ENCODE measurements around the gene SRRM3. TPM values are rescaled to one million over a fixed set of nuclear protein-coding genes. Genes with fewer than 3 reads are reported as not detected.

SRRM3 gene
- total and polyA plus RNA-seq, 2 experiments from 2014 or later: 8.6 to 13.8 TPM

- TF ChIP-seq STAT1 (IDR thresholded peaks at IDR 0.05; ENCODE audit: unreplicated experiment) (no peak), REST (IDR thresholded peaks at IDR 0.05; ENCODE audit: unreplicated experiment) (no peak)
Observed at GRCh38 chr7:76193466-76193865, 8.2 kb upstream of the SRRM3 start (continued).

GRCh38 chr7:76193883-76194282, 7.8 kb upstream of the SRRM3 start:
- Histone ChIP-seq H3K79me2 (replicated peaks; ENCODE audit: insufficient read depth) (no peaks in the 10 kb centered on the region), H4K20me1 (replicated peaks; ENCODE audit: insufficient read depth) (no peaks in the 10 kb centered on the region), H3K36me3 (ENCODE audit: insufficient read depth) (no peaks in the 10 kb centered on the region), H2AFZ (peak overlapping the region; percentile 97), H3K9me2 (ENCODE audit: insufficient read depth) (no peaks in the 10 kb centered on the region), H3K4me2 (0 out of 2 replicates have a peak overlapping the region, but pooled peaks have one; percentile 26), H3K27me3 (ENCODE audit: insufficient read depth) (no peaks in the 10 kb centered on the region), H3F3A (replicated peaks; ENCODE audit: low read depth) (peaks cover 14% of the 10 kb centered on the region), H3K4me3 (0 out of 2 replicates have a peak overlapping the region, but pooled peaks have one; percentile 9), H3K4me1 (ENCODE audit: insufficient read depth) (peaks cover 21% of the 10 kb centered on the region), H3K27ac (ENCODE audit: low read depth) (peak overlapping the region; percentile 55; the same call in 1 of the 2 replicates)
- Mint-ChIP-seq H3K36me3 (ENCODE audit: low read depth) (peaks cover 3% of the 10 kb centered on the region; the same call in 2 of the 3 replicates), H3K27ac (no peak overlapping the region), H3K4me1 (peaks cover 29% of the 10 kb centered on the region), H3K9me3 (peaks cover 8% of the 10 kb centered on the region; the same call in 2 of the 3 replicates), H3K4me3 (no peak overlapping the region; the same call in 2 of the 3 replicates), H3K27me3 (ENCODE audit: insufficient read depth, low read depth, poor library complexity) (peaks cover 17% of the 10 kb centered on the region)
- ATAC-seq: no peak; the same call in 2 of the 3 replicates
- TF ChIP-seq ETS1 (IDR thresholded peaks at IDR 0.05): no peak
- no peak for TF ChIP-seq CREB1 (CRISPR knock-in tag; IDR thresholded peaks at IDR 0.05; ENCODE audit: low read depth)
- TF ChIP-seq EZH2 (IDR thresholded peaks at IDR 0.05; ENCODE audit: low read depth, unreplicated experiment): no peak
- TF ChIP-seq STAT1 (IDR thresholded peaks at IDR 0.05; ENCODE audit: unreplicated experiment): no peak
- no peak for TF ChIP-seq ZNF331 (CRISPR knock-in tag; IDR thresholded peaks at IDR 0.05; ENCODE audit: low read depth)
- TF ChIP-seq CTCF (conservative IDR thresholded peaks at IDR 0.05; ENCODE audit: low read depth in 2 of 2): no peak
- TF ChIP-seq ZNF114 (CRISPR knock-in tag; IDR thresholded peaks at IDR 0.05): no peak
- no peak for TF ChIP-seq ZNF462 (CRISPR knock-in tag; IDR thresholded peaks at IDR 0.05)
- TF ChIP-seq POLR2AphosphoS5 (IDR thresholded peaks at IDR 0.05; ENCODE audit: low read depth): no peak
- no peak for DNase-seq (ENCODE audit: low spot score)

All from GM23338 (cell line).